Duodenal mucosa (tissue), 2 donors: ENCODE data around the gene HAS3.
"Not testable (repeated sequence)": the region's sequence is repeated elsewhere in the genome, so short reads cannot be mapped to it uniquely, and the experiment has no call there.

Experiments
- H3K27ac ChIP-seq: one replicate; pipeline ENCODE4 v1.7.0; 2013; ENCODE audit warnings: low read depth, low read length
- H3K27me3 ChIP-seq, 2 donors: one replicate each; pipeline ENCODE4 v1.7.0; 2013; ENCODE audit warnings: low read length in 2 of 2, control low read depth in 1 of 2; ENCODE audit not compliant: insufficient read depth in 2 of 2, control insufficient read depth in 1 of 2
- H3K36me3 ChIP-seq, 2 donors: one replicate each; pipeline ENCODE4 v1.7.0; 2013; ENCODE audit warnings: low read length in 2 of 2, control low read depth in 1 of 2; ENCODE audit not compliant: insufficient read depth in 2 of 2, control insufficient read depth in 1 of 2
- H3K4me1 ChIP-seq, 2 donors: one replicate each; pipeline ENCODE4 v1.7.0; 2013; ENCODE audit warnings: low read length in 2 of 2, control low read depth in 1 of 2; ENCODE audit not compliant: insufficient read depth in 2 of 2, control insufficient read depth in 1 of 2
- H3K4me3 ChIP-seq, 2 donors: one replicate each; pipeline ENCODE4 v1.7.0; 2013; ENCODE audit warnings: low read length in 2 of 2, low read depth in 1 of 2
- H3K9ac ChIP-seq, 2 donors: one replicate each; pipeline ENCODE4 v1.7.0; 2013; ENCODE audit warnings: low read length in 2 of 2, low read depth in 1 of 2
- H3K9me3 ChIP-seq, 2 donors: one replicate each; pipeline ENCODE4 v1.7.0; 2013; ENCODE audit warnings: low read length in 2 of 2, control low read depth in 1 of 2; ENCODE audit not compliant: control insufficient read depth in 1 of 2

The HAS3 gene, protein sequence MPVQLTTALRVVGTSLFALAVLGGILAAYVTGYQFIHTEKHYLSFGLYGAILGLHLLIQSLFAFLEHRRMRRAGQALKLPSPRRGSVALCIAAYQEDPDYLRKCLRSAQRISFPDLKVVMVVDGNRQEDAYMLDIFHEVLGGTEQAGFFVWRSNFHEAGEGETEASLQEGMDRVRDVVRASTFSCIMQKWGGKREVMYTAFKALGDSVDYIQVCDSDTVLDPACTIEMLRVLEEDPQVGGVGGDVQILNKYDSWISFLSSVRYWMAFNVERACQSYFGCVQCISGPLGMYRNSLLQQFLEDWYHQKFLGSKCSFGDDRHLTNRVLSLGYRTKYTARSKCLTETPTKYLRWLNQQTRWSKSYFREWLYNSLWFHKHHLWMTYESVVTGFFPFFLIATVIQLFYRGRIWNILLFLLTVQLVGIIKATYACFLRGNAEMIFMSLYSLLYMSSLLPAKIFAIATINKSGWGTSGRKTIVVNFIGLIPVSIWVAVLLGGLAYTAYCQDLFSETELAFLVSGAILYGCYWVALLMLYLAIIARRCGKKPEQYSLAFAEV

DNA sequence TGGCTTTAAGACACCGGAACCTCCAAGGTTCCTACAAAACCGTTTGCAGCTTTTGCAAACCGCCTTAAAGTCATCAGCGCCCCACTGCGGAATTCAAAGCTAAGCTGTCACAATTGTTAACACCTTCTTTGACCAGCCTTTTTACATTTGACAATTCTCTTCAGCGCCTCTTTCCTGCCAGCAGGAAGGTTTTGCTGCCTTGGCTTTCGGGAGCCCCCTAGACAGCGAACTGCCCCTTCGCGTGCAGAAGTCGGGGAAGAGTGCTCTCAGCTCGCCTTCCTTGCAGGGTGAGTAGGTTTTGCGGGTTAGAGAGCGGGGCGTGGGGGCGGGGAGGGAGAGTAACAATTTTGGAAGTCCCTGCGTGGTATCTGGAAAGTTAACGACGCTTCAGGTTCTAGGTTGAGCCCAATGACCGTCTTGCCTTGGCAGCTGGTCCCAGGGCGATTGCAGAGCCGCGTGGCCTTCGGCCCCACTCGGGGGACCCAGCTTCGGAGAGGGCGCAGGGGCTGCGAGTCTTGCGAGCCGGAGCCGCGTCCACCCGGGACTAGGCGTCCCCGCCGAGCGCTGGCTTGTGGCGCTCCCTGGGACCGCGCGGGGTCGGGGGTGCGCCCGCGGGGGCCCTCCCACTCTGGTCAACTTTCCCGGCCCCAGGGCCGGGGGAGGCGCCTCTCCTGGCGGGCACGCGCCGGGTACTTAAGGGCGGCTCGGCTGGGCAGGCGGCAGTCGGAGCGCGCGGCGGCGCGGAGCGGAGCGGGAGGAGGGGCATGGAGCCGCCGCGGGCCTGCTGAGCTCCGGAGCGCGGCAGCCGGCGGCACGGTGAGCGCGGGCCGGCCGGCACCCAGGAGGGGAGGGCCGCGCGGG lies at the start of gene HAS3:
HAS3 (plus strand) TSS at position 153 of the 861 bp plus-strand sequence. CDS start 3,743 bp downstream, outside the sequence.
- peaks cover 14 to 17% of the 10 kb centered on the region in 2 donors for H3K4me1 ChIP-seq
- H3K27ac ChIP-seq, result no peak within 1 kb of the TSS
- H3K4me3 ChIP-seq, result peak within 1 kb of the TSS; percentile 73 to 77
- H3K36me3 ChIP-seq, result peaks cover 14 to 15% of the 10 kb centered on the region in 2 donors
- peak within 1 kb of the TSS in 1 of 2 donors; percentile 47 for H3K9ac ChIP-seq
- H3K27me3 ChIP-seq, result peaks cover 5 to 17% of the 10 kb centered on the region in 2 donors
- no peaks in the 10 kb centered on the region for H3K9me3 ChIP-seq

DNA sequence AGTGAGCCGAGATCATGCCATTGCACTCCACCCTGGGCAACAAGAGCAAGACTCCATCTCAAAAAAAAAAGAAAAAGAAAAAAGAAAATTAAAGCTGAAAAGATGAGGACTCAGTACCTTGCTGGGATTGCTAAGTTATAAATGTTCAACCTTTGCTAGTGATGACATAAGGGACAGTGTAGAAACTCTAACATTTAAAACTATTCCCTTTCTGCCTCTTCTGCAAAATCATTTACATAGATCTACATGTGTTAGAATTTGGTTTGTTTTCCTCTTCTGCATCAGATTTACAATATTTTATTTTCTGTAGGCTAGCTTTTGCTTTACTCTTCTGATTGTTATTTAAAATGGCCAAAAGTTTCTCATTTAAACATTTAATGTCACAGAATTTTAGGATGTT lies 49.5 kb upstream of the HAS3 start:
- no peaks in the 10 kb centered on the region for H3K9me3 ChIP-seq
- no peak overlapping the region for H3K9ac ChIP-seq
- H3K27me3 ChIP-seq, result no peaks in the 10 kb centered on the region
- no peak overlapping the region for H3K4me3 ChIP-seq
- no peaks in the 10 kb centered on the region for H3K4me1 ChIP-seq
- no peak overlapping the region for H3K27ac ChIP-seq
- H3K36me3 ChIP-seq, result no peaks in the 10 kb centered on the region

DNA sequence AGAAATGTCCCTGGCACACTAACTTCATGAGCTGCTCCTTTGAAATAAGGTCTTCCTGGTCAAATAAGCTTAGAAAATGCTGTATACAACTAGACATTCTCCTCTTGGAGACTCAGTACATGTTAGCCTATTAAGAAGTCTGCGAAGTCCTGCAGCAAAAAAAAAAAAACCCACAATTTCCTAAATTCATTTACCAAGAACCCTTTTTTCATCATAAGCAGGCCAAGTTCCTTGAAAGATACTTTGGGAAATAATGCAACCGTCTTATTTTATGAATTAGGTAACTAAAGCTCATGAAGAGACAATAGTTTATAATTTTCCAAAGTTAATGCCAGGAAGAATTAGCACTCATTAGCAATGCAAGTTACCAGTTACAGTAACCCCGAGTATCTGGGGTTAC lies 49.0 kb upstream of the HAS3 start:
- Histone ChIP-seq H3K27ac (no peak overlapping the region), H3K36me3 (no peaks in the 10 kb centered on the region), H3K9me3 (no peaks in the 10 kb centered on the region), H3K4me3 (no peak overlapping the region), H3K4me1 (no peaks in the 10 kb centered on the region), H3K27me3 (no peaks in the 10 kb centered on the region), H3K9ac (no peak overlapping the region)

DNA sequence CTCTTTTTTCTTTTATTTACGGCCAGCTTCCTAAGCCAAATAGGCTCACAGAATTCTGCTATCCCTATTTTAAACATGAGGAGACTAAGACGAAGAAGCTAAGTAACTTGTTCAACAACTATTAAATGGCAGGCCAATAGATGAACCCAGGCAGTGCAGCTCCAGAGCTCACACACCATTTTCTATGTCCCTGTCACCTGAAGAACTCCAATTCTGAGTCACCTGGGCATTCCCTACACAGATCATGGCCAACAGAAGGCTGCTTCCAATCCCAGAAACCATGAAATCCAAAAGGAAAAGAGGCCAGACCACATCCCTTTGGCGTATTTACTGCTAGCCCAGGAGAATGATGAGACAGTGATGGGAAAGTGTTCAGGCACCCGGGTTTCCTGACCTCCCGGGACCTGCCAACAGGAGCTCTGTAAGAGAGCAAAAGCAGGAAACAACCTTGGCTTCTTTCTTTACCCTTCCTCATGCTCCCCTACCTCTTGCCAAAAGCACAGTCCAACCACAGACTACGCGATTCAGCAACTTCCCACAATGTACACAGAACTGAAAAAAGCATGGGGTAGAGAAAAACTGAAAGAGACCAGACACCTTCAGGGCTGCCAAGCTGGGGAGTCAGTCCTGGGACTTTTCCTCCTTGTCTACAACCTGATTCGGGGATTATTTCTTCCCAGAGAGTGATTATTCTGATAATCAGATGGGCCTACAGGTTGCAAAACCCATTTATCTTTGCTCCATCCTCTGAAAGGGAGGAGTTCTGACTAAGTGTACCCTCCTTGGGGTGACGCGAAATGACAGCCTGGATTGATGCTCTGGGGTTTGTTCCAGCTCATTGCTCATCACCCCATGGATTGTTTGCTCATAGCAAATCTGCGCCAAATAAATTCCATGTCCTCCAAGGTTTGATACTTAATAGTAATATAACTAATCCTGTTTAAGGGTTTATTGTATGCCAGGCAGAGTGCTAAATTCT lies 47.8 kb upstream of the HAS3 start:
- no peak overlapping the region for H3K9ac ChIP-seq
- no peaks in the 10 kb centered on the region for H3K27me3 ChIP-seq
- H3K4me1 ChIP-seq, result no peaks in the 10 kb centered on the region
- H3K9me3 ChIP-seq, result no peaks in the 10 kb centered on the region
- no peaks in the 10 kb centered on the region for H3K36me3 ChIP-seq
- H3K4me3 ChIP-seq, result no peak overlapping the region
- no peak overlapping the region for H3K27ac ChIP-seq

DNA sequence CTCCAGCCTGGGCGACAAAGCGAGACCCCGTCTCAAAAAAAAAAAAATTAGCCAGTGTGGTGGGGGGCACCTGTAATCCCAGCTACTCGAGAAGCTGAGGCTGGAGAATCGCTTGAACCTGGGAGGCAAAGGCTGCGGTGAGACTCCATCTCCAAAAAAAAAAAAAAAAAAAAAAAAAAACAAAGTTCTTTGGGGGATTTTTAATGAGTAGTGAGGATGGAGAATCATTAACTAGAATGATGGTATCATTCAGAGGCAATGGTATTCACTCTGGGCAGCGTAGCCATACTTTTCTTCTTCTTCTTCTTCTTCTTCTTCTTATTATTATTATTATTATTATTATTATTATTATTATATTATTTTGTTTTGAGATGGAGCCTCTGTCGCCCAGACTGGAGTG lies 42.0 kb upstream of the HAS3 start:
- H3K36me3 ChIP-seq, H3K4me3 ChIP-seq, H3K9me3 ChIP-seq, H3K4me1 ChIP-seq, H3K27ac ChIP-seq, H3K27me3 ChIP-seq, H3K9ac ChIP-seq: not testable (repeated sequence)

DNA sequence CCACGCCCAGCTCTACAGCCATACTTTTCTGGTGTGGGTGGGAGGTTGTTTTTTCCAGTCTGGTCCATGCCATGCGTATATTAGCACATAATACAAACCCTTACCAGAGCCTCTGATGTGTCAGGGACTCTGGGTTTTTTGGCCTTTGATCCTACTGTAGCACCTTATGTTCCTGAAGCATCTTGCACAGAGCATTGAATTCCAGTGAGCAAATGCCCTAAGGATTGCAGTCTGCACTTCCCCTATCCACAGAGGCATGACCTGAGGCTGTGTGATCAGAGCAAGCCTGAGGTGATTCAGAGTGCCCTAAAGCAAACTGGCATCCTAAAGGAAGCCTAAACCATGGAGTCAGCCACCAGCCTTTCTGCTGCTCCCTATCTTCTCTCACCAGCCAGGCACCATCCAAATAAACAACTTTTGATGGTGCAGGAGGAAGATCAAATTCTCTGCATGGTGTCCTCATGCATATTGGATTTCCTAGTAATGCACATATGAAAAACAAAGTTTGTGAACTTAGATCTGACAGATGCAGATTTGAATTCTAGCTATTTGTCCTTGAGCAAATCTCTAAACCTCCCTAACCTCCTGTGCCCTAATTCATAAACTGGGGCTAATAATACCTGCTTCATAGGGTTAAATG lies 41.2 kb upstream of the HAS3 start:
- H3K27me3 ChIP-seq, result no peaks in the 10 kb centered on the region
- H3K9me3 ChIP-seq, result no peaks in the 10 kb centered on the region
- H3K4me3 ChIP-seq, result no peak overlapping the region
- no peaks in the 10 kb centered on the region for H3K4me1 ChIP-seq
- H3K9ac ChIP-seq, result no peak overlapping the region
- no peaks in the 10 kb centered on the region for H3K36me3 ChIP-seq
- H3K27ac ChIP-seq, result no peak overlapping the region

DNA sequence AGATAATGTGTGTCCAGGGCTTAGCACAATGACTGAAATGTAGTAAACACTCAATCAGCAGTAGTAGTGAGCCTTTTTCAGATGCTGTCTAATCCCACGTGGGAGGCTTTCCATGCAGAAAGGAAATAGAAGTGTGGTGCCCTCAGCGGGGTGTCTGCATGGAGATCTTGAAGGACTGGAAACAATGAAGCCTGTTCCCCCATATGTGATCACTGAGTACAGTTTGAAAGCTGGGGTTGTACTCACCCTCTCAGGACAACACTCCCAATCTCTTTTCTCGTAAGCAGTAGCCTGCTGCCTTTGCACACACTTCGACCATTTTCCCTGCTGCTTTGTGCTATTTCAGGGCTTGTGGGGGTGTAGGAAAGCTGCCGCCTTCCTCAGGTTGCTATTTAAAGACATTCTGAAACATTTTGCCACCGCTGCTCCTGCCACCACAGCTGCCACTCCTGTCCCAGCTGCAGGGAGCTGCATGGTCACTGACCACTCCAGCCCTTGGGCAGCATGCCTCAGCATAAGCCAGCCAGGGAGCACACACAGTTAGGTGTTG lies 40.6 kb upstream of the HAS3 start:
- no peaks in the 10 kb centered on the region for H3K9me3 ChIP-seq
- no peaks in the 10 kb centered on the region for H3K27me3 ChIP-seq
- no peaks in the 10 kb centered on the region for H3K4me1 ChIP-seq
- H3K36me3 ChIP-seq, result no peaks in the 10 kb centered on the region
- no peak overlapping the region for H3K27ac ChIP-seq
- H3K9ac ChIP-seq, result no peak overlapping the region
- H3K4me3 ChIP-seq, result no peak overlapping the region

DNA sequence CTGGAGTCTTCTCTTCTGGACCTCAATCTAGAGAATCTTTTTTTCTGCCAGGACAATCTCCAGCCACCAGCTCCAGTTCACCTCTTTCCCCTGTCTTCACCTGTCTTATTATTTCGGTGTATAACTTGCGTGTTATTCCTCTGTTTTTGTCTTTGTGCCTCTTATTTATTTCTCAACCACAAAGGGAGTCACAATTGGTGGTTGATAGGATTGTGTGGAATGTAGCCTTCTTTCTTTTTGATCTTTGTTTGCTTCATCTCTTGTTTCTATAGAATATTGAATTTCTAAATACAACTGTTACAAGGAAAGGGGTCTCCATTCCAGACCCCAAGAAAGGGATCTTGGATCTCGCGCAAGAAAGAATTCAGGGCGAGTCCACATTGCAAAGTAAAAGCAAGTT lies 35.9 kb upstream of the HAS3 start:
- Histone ChIP-seq H3K9me3 (no peaks in the 10 kb centered on the region), H3K4me1 (peaks cover 10 to 11% of the 10 kb centered on the region in 2 donors), H3K9ac (no peak overlapping the region), H3K27ac (no peak overlapping the region), H3K27me3 (no peaks in the 10 kb centered on the region), H3K36me3 (no peaks in the 10 kb centered on the region), H3K4me3 (no peak overlapping the region)

DNA sequence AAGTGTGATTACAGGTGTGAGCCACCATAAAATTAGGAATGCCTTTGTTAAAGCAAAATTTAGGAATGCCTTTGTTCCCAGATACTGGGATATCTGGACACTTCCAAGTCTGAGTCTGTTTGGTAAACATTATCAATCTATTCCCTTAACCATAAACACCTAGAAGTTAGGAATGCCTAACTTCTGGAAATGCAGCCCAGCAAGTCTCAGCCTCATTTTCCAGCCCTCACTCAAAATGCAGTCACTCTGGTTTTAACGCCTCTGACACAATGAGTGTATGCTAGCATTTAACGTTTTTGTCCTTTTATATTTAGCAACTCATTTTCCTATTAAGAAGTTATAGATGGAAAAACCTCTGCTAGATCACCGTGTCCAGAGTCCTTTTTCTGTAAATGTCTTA lies 34.4 kb upstream of the HAS3 start:
- Histone ChIP-seq H3K27me3 (no peaks in the 10 kb centered on the region), H3K9me3 (no peaks in the 10 kb centered on the region), H3K4me1 (peaks cover 10 to 11% of the 10 kb centered on the region in 2 donors), H3K36me3 (no peaks in the 10 kb centered on the region), H3K27ac (no peak overlapping the region), H3K9ac (no peak overlapping the region), H3K4me3 (no peak overlapping the region)
